K562 (cell line): ENCODE results near the gene TLCD4.

Experiments
- PHB ChIP-seq: fragments of 250-450 bp; sonication (Bioruptor Pico); IDR thresholded peaks from 2 replicates; pipeline ENCODE4 v1.5.0; 2021
- ZNF140 ChIP-seq: fragments of 250-450 bp; sonication (Bioruptor Pico); IDR thresholded peaks from 2 replicates; pipeline ENCODE4 v1.8.0; 2021; ENCODE audit warnings: moderate library complexity, mild to moderate bottlenecking, inconsistent platforms

- TF ChIP-seq ZNF140 (CRISPR knock-in tag), result no peak
- no peak for TF ChIP-seq PHB (CRISPR knock-in tag)
Measured at GRCh38 chr1:95086949-95087533, 30.1 kb upstream of the TLCD4 start.
